ENCODE results near the gene PLCB1.
A peak's percentile ranks its signal among the peaks of the same experiment; 100 is the strongest.

The PLCB1 gene

DNA sequence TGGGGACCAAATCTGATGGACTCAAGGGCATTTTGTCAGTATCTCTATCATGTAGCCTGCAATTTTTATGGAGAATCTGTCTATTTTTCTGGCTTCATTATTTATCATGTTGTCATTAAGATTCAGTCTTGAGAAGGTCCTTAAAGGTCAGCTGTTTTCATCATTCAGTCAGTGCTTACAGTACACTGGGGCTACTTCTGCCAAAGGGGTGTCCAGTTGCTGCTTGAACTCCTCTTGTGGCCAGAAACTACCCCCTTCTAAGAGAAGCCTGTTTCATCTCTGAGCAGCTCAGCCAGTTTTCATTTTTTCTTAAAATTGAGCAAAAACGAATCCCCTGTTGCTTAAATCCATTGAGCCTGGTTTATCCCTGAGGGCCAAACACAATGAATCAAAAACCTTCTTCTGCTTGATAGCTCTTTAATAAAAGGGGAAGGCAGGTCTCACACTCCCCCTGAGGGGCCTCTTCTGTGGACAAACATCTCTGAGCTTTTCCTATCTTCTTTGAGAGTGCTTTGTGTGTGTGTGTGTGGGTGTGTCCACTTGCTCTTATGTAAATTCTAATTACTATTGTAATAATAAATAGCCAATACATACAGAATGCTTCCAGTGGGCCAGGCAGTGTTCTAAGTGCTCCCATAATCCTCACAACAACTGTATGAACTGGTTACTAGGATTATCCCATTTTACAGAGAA is 172.2 kb downstream of the PLCB1 start:
- DNase-seq: no peak

DNA sequence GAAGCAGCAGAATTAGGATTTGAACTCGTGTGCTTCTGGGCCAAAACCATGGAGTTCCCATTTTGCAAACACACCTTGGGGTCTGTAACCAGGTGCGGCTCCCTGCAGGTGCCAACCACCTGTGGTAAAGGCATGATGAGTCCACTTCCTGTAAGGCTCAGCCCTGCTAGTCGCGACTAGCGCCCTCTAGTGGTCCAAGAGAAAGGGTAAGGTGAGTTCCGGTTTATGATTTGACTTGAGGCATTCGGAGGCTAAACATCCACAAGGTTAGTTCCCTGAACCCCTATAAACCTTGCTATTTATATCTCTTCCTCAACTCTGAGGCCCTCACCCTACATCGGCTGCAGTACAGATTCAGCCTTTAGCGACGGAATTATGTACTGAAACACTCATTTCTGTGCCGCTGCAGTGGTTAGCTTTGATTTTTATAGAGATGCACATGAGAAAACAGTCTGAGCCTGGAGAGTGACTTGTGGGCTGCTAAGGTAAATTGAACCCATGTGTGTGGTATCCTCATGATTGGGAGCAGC is 173.4 kb downstream of the PLCB1 start:
- peak; percentile 70 to 82 for DNase-seq

DNA sequence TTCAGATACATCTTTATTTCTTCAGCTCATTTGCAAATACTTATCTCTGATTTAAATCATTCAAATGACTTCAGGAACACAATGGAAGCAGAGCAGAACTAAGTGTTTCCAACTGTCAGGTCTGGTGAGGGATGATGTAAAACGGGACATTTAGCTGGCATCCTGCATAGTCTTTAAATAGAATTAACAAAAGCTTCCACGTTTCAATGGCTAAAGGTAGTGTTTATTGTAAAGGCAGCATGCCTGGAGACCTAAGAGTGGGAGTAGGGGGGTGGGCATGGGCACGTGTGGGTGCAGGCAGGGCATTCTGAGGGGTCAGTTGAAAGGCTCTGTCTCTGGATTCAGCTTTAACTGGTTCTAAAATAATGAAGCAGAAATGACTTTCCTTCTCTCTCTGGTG is 174.9 kb downstream of the PLCB1 start:
- no peak for DNase-seq

DNA sequence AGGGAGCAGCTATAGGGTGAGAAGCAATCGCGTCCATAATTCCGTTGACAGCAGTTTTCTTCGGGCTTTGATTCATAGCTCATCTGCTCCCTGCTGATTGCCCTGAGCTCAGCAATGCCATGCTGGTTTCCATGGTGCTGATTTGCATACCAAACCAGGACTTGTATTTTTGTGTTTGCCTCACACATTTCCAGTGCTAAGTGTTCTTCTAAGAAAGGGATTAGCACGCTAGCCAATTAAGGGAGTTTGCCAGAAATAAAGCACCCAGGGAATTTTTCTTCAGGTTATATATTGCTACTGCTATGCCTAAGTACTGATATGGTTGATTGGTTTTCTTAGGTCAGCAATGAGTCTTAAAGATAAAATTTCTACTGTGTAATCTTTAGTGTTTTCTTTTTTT is 177.6 kb downstream of the PLCB1 start:
- DNase-seq: no peak

DNA sequence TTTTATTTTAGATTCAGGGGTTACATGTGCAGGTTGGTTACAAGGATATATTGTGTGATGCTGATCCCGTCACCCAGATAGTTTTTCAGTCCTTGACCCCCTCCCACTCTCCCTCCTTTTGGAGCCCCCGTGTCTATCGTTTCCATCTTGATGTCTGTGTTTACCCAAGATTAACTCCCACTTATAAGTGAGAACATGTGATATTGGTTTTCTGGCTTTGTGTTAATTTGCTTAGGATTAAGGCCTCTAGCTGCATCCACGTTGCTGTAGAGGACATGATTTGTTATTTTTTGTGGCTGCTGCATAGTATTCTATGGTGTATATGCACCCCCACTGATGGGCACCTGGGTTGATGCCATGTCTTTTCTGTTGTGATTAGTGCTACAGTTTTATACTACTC is 178.6 kb downstream of the PLCB1 start:
- DNase-seq: no peak

DNA sequence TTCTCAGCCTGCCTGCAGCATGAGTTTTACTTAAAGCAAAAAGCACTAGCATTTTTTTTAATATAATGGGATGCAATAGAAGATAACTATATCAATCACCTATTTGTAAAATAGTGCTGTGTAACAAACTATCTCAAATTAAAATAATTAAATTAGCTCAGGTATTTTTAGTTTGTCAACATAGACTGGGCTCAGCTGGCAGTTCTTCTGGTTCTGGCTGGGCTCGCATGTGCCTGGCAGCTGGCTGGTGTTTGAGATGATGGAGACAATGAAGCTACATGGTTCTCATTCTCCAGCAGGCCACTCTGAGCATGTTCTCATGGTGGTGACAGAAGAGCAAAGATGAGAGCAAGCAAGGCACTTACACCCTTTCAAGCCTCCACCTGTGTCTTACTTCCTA is 181.0 kb downstream of the PLCB1 start:
- DNase-seq: no peak

DNA sequence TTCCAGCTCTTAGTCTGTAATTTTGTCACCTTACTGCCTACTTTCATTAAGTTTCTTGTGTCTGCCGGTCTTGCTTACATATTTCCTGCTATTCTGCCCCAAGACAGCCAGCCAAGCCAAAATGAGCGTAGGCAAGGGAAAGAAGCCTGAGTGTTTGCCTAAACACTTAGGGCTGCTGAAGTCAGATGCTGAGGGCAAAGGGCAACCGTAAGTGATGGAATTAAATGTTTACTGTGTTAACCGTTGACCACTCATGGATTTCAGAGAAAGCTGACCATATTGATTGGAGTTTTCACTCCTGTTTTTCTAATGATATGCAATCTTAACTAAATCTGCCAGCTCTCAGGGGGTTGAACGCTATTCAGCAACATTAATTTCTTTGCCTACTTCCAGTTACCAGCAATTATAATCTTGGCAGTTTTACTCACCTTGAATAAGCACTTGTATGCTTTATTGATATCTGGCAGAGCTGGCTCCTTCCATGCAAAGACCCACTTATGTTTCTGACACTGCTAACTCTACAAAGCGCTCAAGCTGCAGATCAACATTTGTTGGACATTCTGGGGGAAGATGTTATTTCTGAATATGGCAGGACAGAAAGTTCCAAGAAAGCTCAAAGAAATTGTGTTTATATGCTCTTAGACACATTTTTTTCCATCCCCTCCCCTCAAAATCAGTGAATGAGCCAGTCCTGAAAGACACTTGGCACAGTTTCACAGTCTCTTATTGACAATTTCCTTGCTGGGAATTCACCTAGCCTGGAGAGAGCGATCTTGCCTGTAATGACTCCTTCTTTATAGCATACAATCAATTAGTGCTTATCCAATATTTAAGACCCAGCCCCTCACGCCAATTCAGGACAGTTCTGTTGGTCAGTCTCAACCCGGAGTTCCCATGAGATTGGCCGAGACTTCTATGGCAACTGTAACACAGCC is 183.8 kb downstream of the PLCB1 start:
- DNase-seq: no peak

DNA sequence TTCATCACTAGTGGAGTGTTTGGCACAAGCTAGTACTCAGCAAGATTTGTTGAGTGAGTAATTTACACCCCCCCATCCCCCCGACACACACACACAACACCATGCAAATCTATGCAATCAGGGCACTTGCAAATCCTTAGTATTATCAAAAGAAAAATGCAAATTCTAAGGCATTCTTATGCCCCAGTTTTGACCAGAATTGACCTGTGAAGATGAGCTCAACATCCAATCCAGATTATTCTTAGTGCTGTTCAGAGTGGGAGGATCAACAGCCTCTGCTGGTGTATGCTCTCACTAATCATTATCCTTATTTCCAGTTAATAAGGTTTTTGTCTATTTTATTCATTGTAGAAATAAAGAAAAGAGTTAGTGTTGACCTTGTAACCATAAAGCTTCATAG is 185.4 kb downstream of the PLCB1 start:
- DNase-seq: no peak

DNA sequence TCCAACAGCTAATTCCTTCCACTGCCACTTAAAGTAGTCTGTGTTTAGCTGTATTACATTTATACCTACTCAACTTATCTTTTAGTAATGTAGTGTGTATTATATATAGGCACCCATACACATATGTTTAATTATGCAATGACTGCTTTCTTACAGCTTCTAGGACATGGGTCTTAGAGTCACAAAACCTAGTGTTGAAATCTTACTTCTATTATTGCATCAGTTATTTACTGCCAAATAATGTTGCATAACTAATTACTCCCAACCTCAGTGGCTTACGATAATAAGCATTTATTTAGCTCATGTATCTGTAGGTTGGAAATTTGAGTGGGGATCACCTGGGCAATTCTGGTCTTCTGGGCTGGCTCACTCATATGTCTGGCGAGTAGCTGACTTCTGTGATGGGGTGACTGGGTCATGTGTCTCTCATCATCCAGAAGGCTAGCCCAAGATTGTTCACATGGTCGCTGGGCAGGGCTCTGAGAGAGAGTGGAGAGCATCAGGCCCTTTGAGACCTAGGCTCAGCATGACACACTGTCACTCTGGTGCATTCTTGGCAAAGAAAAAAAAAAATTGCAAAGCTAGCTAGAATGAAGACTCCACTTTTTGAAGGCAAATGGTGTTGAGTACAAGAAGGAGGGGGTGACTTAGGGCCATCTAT is 187.0 kb downstream of the PLCB1 start:
- DNase-seq: no peak

DNA sequence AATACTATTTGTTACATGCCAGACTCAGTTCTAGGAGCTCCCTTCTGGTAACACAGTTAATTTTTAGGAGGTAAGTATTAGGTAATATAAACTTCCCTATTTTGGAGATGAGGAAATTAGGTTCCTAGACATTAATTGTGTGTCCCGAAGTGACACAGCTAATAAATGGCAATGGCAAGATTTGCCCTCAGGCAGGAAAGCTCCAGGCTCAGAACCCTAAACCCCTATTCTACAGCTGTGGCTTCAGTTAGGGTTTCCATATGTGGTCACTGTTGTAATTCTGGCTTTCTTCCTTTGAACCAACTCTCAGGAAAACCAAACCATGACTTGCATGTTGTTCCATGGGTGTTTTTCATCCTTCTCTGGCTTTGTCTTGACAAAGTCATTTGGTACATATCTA is 188.2 kb downstream of the PLCB1 start:
- DNase-seq: no peak

DNA sequence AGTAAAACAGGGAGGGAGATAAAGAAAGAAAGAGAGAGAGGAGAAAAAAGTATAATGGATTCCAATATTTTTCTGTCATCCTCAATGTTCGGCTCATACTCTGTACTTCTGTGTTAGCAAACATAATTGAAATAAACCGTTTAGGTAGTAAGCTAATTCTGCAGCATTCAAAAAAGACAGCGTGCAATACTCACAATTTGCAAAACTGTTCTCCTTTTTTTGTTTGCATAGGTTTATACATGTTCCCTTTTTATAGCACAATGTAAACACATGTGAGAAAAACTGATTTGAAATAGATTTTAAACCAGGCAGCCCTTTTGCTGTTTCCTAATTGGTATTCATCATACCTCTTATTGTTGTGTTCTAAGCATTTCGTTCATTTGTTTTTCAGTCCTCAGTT is 188.9 kb downstream of the PLCB1 start:
- DNase-seq: no peak

DNA sequence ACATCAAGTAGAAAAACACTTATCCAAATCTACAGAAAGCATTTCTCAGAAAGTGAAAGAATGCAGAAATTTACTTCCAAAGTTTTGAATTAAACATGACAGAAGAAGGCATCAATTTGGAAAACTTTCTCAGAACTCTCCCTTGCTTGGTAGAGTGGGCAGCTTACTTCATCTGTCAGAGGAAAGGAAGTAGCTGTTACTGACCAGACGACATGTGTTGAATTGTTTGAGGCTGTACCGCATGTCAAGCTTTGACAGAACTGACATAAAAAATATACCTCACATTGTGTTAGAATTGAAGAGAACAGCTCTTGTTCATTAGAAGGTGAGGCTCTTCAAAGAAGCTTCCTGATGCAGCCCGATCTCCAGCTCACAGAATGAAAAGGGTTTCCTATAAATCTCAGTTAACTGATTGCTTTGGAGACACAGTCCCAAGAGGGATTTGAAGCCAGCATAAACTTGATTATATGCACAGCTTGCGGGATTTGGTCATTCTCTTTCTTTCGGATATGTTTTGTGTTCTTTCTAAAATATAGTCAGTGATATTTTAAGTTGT is 190.7 kb downstream of the PLCB1 start:
- no peak for DNase-seq

DNA sequence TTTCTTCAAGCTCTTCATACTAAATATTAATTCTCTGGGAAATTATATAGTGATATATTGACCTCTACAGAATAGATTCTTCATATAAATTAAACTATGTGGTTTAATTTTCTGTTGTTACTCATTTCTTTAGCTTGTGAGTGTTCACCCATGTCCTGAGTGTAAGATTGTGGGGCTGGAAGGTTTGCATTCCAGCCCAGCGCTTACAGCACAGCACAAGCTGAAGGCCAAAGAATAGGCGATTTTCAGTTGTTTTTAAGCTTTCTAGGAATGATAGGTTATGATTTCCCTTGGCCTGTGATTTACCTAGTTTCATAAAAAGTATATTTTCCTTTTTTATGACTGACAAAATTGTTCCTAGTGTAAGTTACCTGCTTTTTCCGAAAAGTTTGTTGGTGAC is 194.1 kb downstream of the PLCB1 start:
- DNase-seq: no peak

DNA sequence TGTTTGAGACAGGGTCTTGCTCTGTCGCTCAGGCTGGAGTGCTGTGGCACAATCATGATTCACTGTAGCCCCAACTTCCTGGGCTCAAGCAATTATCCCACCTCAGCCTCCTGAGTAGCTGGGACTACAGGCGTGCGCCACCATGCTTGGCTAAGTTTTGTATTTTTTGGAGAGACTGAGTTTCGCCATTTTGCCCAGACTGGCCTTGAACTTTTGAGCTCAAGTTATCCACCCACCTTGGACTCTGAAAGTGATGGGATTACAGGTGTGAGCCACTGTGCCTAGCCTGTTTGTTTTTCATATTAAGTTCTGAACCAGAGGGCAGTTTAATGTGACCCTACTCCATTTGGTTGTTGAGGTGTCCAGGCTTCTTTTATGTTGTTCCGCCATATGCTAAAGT is 194.8 kb downstream of the PLCB1 start:
- no peak for DNase-seq

DNA sequence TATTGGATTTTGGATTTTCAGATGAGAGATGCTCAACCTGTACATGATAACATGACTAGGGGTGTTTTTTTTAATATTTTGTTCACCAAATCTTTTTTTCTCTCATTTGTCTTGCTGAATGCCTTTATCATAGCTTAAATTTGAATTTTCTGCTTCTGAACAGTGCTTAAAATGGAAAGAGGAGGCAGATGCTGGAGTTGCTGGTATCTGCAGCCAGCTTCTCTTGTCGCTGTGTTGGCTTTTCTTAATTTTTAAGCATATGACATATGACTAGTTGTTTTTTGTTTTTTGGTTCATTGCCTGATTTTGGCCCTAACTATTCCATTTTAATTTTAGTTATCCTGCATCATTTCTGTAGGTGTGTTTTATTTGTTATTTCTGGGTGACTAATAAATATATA is 196.1 kb downstream of the PLCB1 start:
- no peak for DNase-seq

DNA sequence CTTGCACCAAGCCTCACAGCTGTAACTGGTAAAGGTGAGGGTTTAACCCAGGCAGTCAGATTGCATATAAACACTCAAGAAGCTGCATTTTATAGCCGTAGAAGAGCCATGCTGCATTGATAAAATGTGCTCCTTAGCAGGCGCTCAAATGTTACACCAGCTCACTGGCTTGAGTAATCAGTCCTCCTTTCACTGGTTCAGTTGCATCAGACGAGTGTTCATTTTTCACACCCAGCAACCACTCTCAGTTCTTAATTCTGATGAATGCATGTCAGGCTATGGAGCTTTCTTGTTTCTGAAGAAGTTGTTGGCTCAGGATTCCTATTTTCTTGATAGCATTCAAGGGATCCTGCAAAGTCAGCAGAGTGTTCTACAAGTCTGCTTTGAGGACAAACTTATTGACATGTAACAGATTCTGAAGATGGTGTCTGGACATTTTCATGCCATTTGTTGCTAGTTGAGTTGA is 198.3 kb downstream of the PLCB1 start:
- DNase-seq: no peak

DNA sequence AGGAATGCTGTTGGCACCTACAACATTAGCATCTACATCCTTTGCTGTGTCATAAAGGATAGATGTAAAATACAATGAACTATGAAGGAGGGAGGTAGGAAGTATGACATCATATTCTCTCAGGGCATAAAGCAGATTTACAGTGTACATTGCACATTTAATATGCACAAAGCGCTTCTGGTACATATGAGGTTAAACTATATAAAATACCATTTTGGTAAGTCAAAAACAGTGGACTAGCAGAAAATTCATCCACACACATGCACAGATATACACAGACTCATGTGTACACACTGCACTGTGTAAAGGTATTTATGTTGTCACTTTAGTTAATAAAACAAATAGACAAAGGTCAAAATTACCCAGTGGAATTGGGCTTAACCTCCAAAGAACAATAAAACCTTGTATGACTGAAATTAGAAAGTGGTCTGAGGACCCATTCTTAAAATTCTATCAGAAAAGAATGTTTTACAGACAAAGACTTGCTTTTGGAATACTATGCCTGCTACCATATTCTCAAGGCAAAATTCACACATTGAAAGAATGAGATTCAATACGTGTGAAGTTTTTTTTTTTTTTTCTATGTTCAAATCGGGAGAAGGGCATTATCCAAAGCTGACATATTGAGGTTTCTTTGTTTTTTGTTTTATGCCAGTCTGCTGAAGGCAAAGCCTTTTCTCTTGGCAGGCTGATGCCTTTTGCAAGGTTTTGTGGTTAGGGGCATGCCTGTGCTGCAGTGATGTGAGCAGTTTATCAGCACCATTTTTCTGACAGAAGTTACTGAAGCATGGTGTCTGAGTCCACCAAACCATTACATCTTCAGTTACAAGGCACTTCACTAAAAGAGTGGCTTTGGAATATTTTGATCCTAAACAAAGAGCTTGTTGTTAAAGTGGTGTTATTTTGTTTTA is 199.0 kb downstream of the PLCB1 start:
- no peak for DNase-seq

DNA sequence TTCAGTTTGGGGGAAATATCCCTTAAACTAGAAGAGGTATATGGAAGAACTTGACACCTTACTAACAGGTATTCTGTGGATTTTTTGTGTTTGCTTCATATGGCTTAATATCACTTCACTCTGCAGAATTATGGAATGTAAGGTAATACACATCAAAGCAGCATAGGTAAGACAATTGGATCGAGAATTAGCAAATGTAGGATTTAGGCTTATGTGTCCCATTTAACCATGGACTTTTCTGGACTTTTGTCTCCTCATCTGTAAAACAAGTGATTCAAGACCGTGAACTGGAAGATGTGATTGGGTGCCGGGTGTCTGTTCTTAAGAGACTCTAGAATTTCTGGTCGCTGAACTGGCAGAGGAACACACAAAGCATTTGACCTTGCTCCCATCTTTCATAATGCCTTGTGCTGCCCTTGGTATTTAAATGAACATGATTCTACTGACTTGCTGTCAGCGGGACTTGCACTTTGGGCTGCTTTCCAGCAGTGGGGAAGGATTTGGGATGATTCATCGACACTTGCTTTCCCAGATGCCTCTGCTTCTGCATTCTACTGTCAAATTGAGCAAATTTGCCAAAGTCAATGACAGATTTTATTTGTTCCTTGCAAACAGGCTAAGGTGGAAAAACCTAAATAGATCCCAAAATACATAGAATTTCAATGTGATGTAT is 199.8 kb downstream of the PLCB1 start:
- DNase-seq: no peak

DNA sequence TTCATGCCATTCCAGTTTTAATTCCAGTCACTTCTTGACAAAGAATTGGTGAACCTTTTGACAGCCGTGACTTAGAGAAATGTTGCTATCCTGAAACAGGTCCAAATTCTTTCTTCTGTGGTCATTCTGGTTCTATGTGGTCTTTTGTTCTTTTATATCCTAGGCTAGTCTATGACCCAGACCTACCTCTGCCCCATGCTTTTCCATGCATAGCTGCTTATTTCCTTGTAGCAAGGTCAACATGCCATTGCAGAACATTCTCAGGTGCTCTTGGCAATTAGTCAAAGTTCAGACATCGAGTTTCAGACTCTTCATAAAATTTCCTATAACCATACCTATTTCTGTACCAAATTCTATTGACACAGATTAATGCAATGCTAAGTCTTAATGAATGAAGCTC is 202.6 kb downstream of the PLCB1 start:
- no peak for DNase-seq

DNA sequence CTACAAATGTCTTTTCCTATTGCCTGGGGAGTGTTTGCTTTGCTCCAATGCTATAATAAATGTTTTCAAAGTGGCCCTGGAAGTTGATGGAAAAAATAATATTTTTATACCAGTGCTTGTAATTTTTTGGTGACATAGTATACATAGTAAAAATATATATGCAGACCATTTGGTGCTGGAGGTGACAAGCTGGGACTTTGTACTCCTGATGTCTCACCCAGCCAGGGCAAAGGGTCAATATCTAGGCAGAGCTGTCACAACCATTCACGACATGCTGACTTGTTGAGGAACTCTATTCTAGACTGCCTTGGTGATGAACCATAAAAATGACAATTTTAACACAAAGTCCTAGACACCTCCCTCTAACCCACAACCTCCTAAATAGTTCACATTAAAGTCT is 203.0 kb downstream of the PLCB1 start:
- no peak for DNase-seq

DNA sequence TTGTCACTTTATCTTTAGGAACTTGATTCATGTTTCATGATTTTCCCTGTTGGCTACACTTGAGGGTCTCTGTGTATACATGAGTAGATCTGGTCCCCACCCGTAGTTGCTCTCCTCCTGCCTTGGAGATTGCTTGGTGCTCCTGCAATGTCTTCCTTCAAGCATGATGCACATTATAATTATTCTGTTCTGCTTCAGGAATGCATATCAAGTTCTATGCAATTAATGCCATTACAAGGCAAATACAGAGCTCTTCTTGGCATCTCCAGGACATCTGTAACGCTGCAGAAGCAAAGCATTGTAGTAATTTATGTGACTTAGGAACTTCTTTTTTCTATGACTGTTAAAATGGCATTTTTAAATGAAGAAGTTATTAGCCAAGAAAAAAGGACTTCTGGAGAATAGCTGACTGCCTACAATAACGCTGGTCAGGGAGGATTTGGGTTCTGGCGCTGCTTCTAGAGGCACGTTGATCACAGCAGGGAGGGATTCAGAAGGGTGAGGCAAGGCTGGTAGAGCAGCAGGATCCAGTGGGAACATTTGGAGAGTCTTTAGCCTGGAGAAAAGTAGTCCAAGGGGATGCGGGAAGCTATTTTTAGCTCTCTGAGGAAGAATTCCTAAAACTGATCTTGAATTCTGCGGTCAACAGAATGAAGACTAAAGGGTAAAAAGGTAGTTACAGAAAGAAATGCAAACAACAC is 203.6 kb downstream of the PLCB1 start:
- DNase-seq: no peak

Data from CD4-positive, alpha-beta T cell treated with Interferon alpha-2 for 1 hour (primary cell).